Neural cell (in vitro differentiated cells): Measurements from ENCODE around the gene WFIKKN2. TPM values are rescaled to one million over a fixed set of nuclear protein-coding genes. Genes with fewer than 3 reads are reported as not detected.

Source experiments
- H2AFZ ChIP-seq: fragments of 200-600, 300-800 bp; sonication (generic), shearing (Covaris generic); 2 replicates; pipeline ENCODE4 v1.6.0; 2014; ENCODE audit warnings: low read depth, mild to moderate bottlenecking, antibody characterized with exemption, low read length, moderate library complexity
- H3F3A ChIP-seq: fragments of 200-600 bp; shearing (Covaris generic); 2 replicates; pipeline ENCODE4 v1.6.1; 2016; ENCODE audit warnings: mild to moderate bottlenecking, moderate library complexity, mixed read lengths, antibody characterized with exemption, low read length; ENCODE audit not compliant: insufficient read depth, poor library complexity, severe bottlenecking
- H3K27ac ChIP-seq: fragments of 200-600, 300-800 bp; sonication (generic), shearing (Covaris generic); 2 replicates; pipeline ENCODE4 v1.5.1; 2014; ENCODE audit warnings: mild to moderate bottlenecking, low read length, moderate library complexity
- H3K27me3 ChIP-seq: fragments of 300-800, 200-600 bp; sonication (generic), shearing (Covaris generic); 2 replicates; pipeline ENCODE4 v1.6.0; 2014; ENCODE audit warnings: mild to moderate bottlenecking, low read depth, low read length, moderate library complexity; ENCODE audit not compliant: insufficient read depth
- H3K36me3 ChIP-seq: fragments of 300-800, 200-600 bp; sonication (generic), shearing (Covaris generic); 2 replicates; pipeline ENCODE4 v1.5.1; 2014; ENCODE audit warnings: mild to moderate bottlenecking, antibody characterized with exemption, low read length, moderate library complexity; ENCODE audit not compliant: insufficient read depth
- H3K4me2 ChIP-seq: fragments of 300-800, 200-600 bp; sonication (generic), shearing (Covaris generic); 2 replicates; pipeline ENCODE4 v1.6.0; 2014; ENCODE audit warnings: mild to moderate bottlenecking, low read length
- H3K4me3 ChIP-seq: fragments of 300-800, 200-600 bp; sonication (generic), shearing (Covaris generic); 2 replicates; pipeline ENCODE4 v1.5.1; 2014; ENCODE audit warnings: mild to moderate bottlenecking, low read length, moderate library complexity
- H3K79me2 ChIP-seq: fragments of 200-600 bp; shearing (Covaris generic); replicated peaks from 2 replicates; pipeline ENCODE4 v1.6.0; 2014; ENCODE audit warnings: mild to moderate bottlenecking, low read length, moderate library complexity; ENCODE audit not compliant: insufficient read depth
- H3K9ac ChIP-seq: fragments of 300-800, 200-600 bp; sonication (generic), shearing (Covaris generic); 2 replicates; pipeline ENCODE4 v1.6.1; 2016; ENCODE audit warnings: mild to moderate bottlenecking, low read length, mixed read lengths
- H3K9me2 ChIP-seq: fragments of 200-600 bp; shearing (Covaris generic); 2 replicates; pipeline ENCODE4 v1.6.1; 2016; ENCODE audit warnings: mild to moderate bottlenecking, low read length, mixed read lengths; ENCODE audit not compliant: insufficient read depth
- H3K9me3 ChIP-seq: fragments of 200-600, 300-800 bp; sonication (generic), shearing (Covaris generic); 2 replicates; pipeline ENCODE4 v1.6.1; 2016; ENCODE audit warnings: mild to moderate bottlenecking, mixed run types, low read length, moderate library complexity, mixed read lengths
- H4K20me1 ChIP-seq: fragments of 200-600 bp; shearing (Covaris generic); 2 replicates; pipeline ENCODE4 v1.6.1; 2016; ENCODE audit warnings: mild to moderate bottlenecking, mixed run types; ENCODE audit not compliant: insufficient read depth
- EP300 ChIP-seq: fragments of 450-650 bp; conservative IDR thresholded peaks from 2 replicates; pipeline ENCODE4 v1.6.1; 2014; ENCODE audit warnings: antibody characterized with exemption, mild to moderate bottlenecking, moderate library complexity; ENCODE audit not compliant: poor library complexity, severe bottlenecking
- EZH2 ChIP-seq: fragments of 200-600, 300-800 bp; shearing (Covaris generic), sonication (generic); IDR thresholded peaks from 2 replicates; pipeline ENCODE4 v1.6.1; 2014; ENCODE audit warnings: antibody characterized with exemption, low read length, borderline replicate concordance, mild to moderate bottlenecking; ENCODE audit not compliant: insufficient read depth, poor library complexity, severe bottlenecking
- MXI1 ChIP-seq: fragments of 450-650 bp; conservative IDR thresholded peaks from 2 replicates; pipeline ENCODE4 v1.6.1; 2014; ENCODE audit warnings: antibody characterized with exemption, mild to moderate bottlenecking; ENCODE audit not compliant: poor library complexity, severe bottlenecking
- POLR2AphosphoS5 ChIP-seq: IDR thresholded peaks from 2 replicates; pipeline ENCODE4 v1.6.1; 2012
- RAD21 ChIP-seq: fragments of 450-650 bp; conservative IDR thresholded peaks from 2 replicates; pipeline ENCODE4 v1.6.1; 2014; ENCODE audit warnings: antibody characterized with exemption, mild to moderate bottlenecking, moderate library complexity
- SMC3 ChIP-seq: fragments of 450-650 bp; conservative IDR thresholded peaks from 2 replicates; pipeline ENCODE4 v1.6.1; 2014; ENCODE audit warnings: antibody characterized with exemption, mild to moderate bottlenecking, moderate library complexity; ENCODE audit not compliant: poor library complexity
- TAF1 ChIP-seq: IDR thresholded peaks from 2 replicates; pipeline ENCODE4 v1.6.1; 2012; ENCODE audit warnings: low read depth
- polyA plus RNA-seq: library from polyadenylated mRNA; depleted of rRNA; stranded (reverse); fragments of >200 nt; gene quantifications from 2 replicates; pipeline ENCODE4 v1.2.3, GENCODE V29; 2014
- TF ChIP-seq, protein P1 (sequence below): fragments of 450-650 bp; IDR thresholded peaks from 2 replicates; pipeline ENCODE4 v1.5.1; 2014; ENCODE audit warnings: antibody characterized with exemption, mild to moderate bottlenecking, moderate library complexity; ENCODE audit not compliant: poor library complexity, severe bottlenecking
- TF ChIP-seq, protein P2 (sequence below): IDR thresholded peaks from 2 replicates; pipeline ENCODE4 v1.6.1; 2012; ENCODE audit warnings: borderline replicate concordance

The WFIKKN2 gene
- polyA plus RNA-seq, 1 donor from 2014 or later, result not detected

DNA sequence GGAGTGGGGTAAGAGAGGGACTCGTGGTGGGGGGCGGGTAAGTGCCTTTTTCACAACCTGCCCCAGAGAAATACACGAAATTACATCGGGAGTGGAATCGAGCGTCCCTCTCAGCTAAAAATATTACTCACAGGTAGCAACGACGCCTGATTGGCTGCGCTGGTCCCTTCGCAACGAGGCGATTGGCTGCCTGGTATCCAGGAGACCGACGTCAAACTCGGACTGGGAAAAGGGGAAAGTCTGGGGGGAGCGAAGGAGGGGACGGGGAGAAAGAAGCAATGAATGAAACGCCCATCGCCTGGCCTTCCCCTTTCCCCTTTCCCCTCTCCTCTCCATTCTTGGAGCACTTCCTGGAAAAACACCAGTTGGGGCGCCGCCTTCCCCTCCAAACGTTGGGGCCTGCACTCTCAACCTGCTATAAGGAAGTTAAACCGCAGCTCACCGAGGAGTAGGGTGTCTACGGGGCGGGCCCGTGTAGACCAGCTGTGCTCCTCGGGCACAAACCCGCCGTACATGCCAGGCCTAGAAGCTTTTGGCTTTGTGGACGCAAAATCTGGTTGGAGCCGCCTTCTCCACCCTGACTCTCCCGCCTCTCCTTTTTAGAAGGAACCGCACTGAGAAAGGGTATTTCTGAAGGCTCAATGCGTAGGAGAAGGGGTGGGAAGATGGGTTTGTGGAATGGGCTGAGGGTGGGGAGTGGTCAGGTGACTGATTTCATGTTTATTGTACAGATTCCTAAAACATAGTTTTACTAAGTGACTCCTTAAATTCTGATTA, 32.2 kb downstream of the WFIKKN2 start:
- H3K36me3 ChIP-seq, result no peaks in the 10 kb centered on the region
- H3K9me3 ChIP-seq, result no peaks in the 10 kb centered on the region
- H3K9ac ChIP-seq, result peak overlapping the region; percentile 100
- peak overlapping the region; percentile 93 for H3K4me2 ChIP-seq
- H3F3A ChIP-seq, result no peaks in the 10 kb centered on the region
- no peaks in the 10 kb centered on the region for H4K20me1 ChIP-seq
- H3K9me2 ChIP-seq, result no peaks in the 10 kb centered on the region
- peak overlapping the region; percentile 70 for H3K4me3 ChIP-seq
- peak overlapping the region; percentile 100 for H3K27ac ChIP-seq
- H2AFZ ChIP-seq, result peak overlapping the region; percentile 67
- TF ChIP-seq, protein P1, sequence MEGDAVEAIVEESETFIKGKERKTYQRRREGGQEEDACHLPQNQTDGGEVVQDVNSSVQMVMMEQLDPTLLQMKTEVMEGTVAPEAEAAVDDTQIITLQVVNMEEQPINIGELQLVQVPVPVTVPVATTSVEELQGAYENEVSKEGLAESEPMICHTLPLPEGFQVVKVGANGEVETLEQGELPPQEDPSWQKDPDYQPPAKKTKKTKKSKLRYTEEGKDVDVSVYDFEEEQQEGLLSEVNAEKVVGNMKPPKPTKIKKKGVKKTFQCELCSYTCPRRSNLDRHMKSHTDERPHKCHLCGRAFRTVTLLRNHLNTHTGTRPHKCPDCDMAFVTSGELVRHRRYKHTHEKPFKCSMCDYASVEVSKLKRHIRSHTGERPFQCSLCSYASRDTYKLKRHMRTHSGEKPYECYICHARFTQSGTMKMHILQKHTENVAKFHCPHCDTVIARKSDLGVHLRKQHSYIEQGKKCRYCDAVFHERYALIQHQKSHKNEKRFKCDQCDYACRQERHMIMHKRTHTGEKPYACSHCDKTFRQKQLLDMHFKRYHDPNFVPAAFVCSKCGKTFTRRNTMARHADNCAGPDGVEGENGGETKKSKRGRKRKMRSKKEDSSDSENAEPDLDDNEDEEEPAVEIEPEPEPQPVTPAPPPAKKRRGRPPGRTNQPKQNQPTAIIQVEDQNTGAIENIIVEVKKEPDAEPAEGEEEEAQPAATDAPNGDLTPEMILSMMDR, result no peak
- TF ChIP-seq TAF1 (peak; percentile 83), EP300 (peak; percentile 83), SMC3 (no peak), POLR2AphosphoS5 (peak; percentile 91), EZH2 (no peak), MXI1 (peak; percentile 56), RAD21 (peak; percentile 42)
- TF ChIP-seq, protein P2, sequence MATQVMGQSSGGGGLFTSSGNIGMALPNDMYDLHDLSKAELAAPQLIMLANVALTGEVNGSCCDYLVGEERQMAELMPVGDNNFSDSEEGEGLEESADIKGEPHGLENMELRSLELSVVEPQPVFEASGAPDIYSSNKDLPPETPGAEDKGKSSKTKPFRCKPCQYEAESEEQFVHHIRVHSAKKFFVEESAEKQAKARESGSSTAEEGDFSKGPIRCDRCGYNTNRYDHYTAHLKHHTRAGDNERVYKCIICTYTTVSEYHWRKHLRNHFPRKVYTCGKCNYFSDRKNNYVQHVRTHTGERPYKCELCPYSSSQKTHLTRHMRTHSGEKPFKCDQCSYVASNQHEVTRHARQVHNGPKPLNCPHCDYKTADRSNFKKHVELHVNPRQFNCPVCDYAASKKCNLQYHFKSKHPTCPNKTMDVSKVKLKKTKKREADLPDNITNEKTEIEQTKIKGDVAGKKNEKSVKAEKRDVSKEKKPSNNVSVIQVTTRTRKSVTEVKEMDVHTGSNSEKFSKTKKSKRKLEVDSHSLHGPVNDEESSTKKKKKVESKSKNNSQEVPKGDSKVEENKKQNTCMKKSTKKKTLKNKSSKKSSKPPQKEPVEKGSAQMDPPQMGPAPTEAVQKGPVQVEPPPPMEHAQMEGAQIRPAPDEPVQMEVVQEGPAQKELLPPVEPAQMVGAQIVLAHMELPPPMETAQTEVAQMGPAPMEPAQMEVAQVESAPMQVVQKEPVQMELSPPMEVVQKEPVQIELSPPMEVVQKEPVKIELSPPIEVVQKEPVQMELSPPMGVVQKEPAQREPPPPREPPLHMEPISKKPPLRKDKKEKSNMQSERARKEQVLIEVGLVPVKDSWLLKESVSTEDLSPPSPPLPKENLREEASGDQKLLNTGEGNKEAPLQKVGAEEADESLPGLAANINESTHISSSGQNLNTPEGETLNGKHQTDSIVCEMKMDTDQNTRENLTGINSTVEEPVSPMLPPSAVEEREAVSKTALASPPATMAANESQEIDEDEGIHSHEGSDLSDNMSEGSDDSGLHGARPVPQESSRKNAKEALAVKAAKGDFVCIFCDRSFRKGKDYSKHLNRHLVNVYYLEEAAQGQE, result peak; percentile 65
- H3K27me3 ChIP-seq, result no peaks in the 10 kb centered on the region
- H3K79me2 ChIP-seq, result peaks cover 49% of the 10 kb centered on the region

DNA sequence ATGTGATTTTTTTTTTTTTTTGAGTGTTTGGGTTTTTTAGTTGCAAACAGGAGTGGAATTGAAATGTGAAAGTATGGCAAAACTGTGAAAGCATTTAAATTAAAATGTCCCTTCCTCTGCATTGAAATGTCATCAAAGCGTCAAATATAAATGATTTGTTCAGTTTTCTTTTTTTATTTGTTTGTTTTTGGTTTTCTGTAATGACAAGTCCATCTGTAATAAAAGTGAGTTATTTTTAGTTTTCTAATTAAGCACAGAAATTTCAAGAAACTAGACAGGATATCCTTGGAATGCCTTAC, 32.7 kb downstream of the WFIKKN2 start:
- no peaks in the 10 kb centered on the region for H3K9me3 ChIP-seq
- H3K27me3 ChIP-seq, result no peaks in the 10 kb centered on the region
- peak overlapping the region; percentile 74 for H3K4me2 ChIP-seq
- no peaks in the 10 kb centered on the region for H4K20me1 ChIP-seq
- no peaks in the 10 kb centered on the region for H3F3A ChIP-seq
- peaks cover 44% of the 10 kb centered on the region for H3K79me2 ChIP-seq
- no peaks in the 10 kb centered on the region for H3K9me2 ChIP-seq
- H3K36me3 ChIP-seq, result no peaks in the 10 kb centered on the region
- TF ChIP-seq, protein P2, result no peak
- TF ChIP-seq, protein P1, result no peak
- TF ChIP-seq TAF1 (no peak), SMC3 (no peak), POLR2AphosphoS5 (no peak), EZH2 (no peak)
- H3K4me3 ChIP-seq, result peak overlapping the region; percentile 70
- no peak overlapping the region for H2AFZ ChIP-seq
- H3K27ac ChIP-seq, result peak overlapping the region; percentile 100
- H3K9ac ChIP-seq, result peak overlapping the region; percentile 100
